HepG2 (cell line): ENCODE results near the gene UCKL1. TPM values are rescaled to one million over a fixed set of nuclear protein-coding genes. Genes with fewer than 3 reads are reported as not detected.

Source experiments
- ARID4A ChIP-seq: sonication (generic); formaldehyde crosslinking; IDR thresholded peaks from 2 replicates; pipeline ENCODE4 v1.5.0; 2020; ENCODE audit warnings: mild to moderate bottlenecking, missing genetic modification reagents, borderline replicate concordance
- ATF7-NPFF ChIP-seq: sonication (generic); formaldehyde crosslinking; IDR thresholded peaks from 2 replicates; pipeline ENCODE4 v1.8.1; 2023; ENCODE audit warnings: mild to moderate bottlenecking, low read depth, missing genetic modification reagents, moderate library complexity
- CENPX ChIP-seq: sonication (generic); formaldehyde crosslinking; IDR thresholded peaks from 2 replicates; pipeline ENCODE4 v1.9.0; 2021; ENCODE audit warnings: mild to moderate bottlenecking, missing genetic modification reagents, moderate library complexity
- MEIS2 ChIP-seq: sonication (generic); formaldehyde crosslinking; IDR thresholded peaks from 2 replicates; pipeline ENCODE4 v1.9.0; 2021; ENCODE audit warnings: mild to moderate bottlenecking, missing genetic modification reagents
- MXD1 ChIP-seq: sonication (generic); formaldehyde crosslinking; IDR thresholded peaks from 2 replicates; pipeline ENCODE4 v1.4.0; 2020; ENCODE audit warnings: mild to moderate bottlenecking, missing genetic modification reagents
- PAX8 ChIP-seq: sonication (generic); formaldehyde crosslinking; IDR thresholded peaks from 2 replicates; pipeline ENCODE4 v1.8.0; 2022; ENCODE audit warnings: mild to moderate bottlenecking, missing genetic modification reagents, borderline replicate concordance
- PRPF4 ChIP-seq: fragments of 200-400 bp; formaldehyde crosslinking; IDR thresholded peaks from 2 replicates; pipeline ENCODE4 v1.6.1; 2016; ENCODE audit warnings: low read length, low read depth; ENCODE audit not compliant: poor library complexity, severe bottlenecking
- SIN3A ChIP-seq: IDR thresholded peaks from 2 replicates; pipeline ENCODE4 v1.6.1; 2011; ENCODE audit warnings: low read depth, mild to moderate bottlenecking, control low read depth, low read length, borderline replicate concordance
- TCF12 ChIP-seq, 2 experiments: fragments of 450-650 bp in 1 of 2; sonication (generic) in 1 of 2; formaldehyde crosslinking in 1 of 2; IDR thresholded peaks; 2 replicates each; pipeline versions ENCODE4 v1.6.1 to v1.8.0; 2017 to 2022; ENCODE audit warnings: antibody characterized with exemption in 1 of 2, mild to moderate bottlenecking in 1 of 2, missing genetic modification reagents in 1 of 2, moderate library complexity in 1 of 2
- TGIF2 ChIP-seq: IDR thresholded peaks from 2 replicates; pipeline ENCODE4 v1.6.1; 2016; ENCODE audit warnings: control low read depth, missing compliant biosample characterization
- ZNF143 ChIP-seq: sonication (generic); formaldehyde crosslinking; IDR thresholded peaks from 2 replicates; pipeline ENCODE4 v1.4.0; 2020; ENCODE audit warnings: missing genetic modification reagents
- ZNF251 ChIP-seq: sonication (generic); formaldehyde crosslinking; IDR thresholded peaks from 2 replicates; pipeline ENCODE4 v1.9.0; 2021; ENCODE audit warnings: mild to moderate bottlenecking, missing genetic modification reagents
- ZNF547 ChIP-seq: sonication (generic); formaldehyde crosslinking; IDR thresholded peaks from 2 replicates; pipeline ENCODE4 v1.5.1; 2020; ENCODE audit warnings: mild to moderate bottlenecking, missing genetic modification reagents
- ZNF557 ChIP-seq: sonication (generic); formaldehyde crosslinking; IDR thresholded peaks from 2 replicates; pipeline ENCODE4 v1.4.0; 2020; ENCODE audit warnings: missing genetic modification reagents
- ZSCAN22 ChIP-seq: sonication (generic); formaldehyde crosslinking; IDR thresholded peaks from 2 replicates; pipeline ENCODE4 v1.4.0; 2020; ENCODE audit warnings: mild to moderate bottlenecking, missing genetic modification reagents
- polyA plus RNA-seq, 8 experiments: library from polyadenylated mRNA; depleted of rRNA in 3 of 8; stranded (reverse) in 7 of 8; unstranded in 1 of 8; fragments of >200 nt; fragmentation: Illumina TruSeq in 4 of 8; extraction: Trizol in 4 of 8; gene quantifications; 2 replicates each; pipeline versions ENCODE4 v1.2.1 to v1.2.3, GENCODE V29; 2011 to 2016; ENCODE audit warnings: low read depth in 4 of 8, missing spikeins in 1 of 8, mixed read lengths in 1 of 8; ENCODE audit not compliant: insufficient read depth in 1 of 8
- total RNA-seq, 5 experiments: library from RNA; depleted of rRNA; stranded (reverse); fragments of >200 nt; fragmentation: Illumina TruSeq; extraction: Trizol; gene quantifications; 2 replicates each; pipeline ENCODE4 v1.2.3, GENCODE V29; 2016; ENCODE audit warnings: low read depth in 1 of 5
- TF ChIP-seq, protein P1 (sequence below): sonication (generic); formaldehyde crosslinking; IDR thresholded peaks from 2 replicates; pipeline ENCODE4 v1.4.0; 2020; ENCODE audit warnings: missing genetic modification reagents
- TF ChIP-seq, protein P2 (sequence below): sonication (generic); formaldehyde crosslinking; IDR thresholded peaks from 2 replicates; pipeline ENCODE4 v1.4.0; 2020; ENCODE audit warnings: missing genetic modification reagents

Gene UCKL1
- total and polyA plus RNA-seq, 2 of the 13 experiments (the other 11 are each of a cell fraction or from before 2014, with no cell fraction given): 50.2 to 126 TPM

DNA sequence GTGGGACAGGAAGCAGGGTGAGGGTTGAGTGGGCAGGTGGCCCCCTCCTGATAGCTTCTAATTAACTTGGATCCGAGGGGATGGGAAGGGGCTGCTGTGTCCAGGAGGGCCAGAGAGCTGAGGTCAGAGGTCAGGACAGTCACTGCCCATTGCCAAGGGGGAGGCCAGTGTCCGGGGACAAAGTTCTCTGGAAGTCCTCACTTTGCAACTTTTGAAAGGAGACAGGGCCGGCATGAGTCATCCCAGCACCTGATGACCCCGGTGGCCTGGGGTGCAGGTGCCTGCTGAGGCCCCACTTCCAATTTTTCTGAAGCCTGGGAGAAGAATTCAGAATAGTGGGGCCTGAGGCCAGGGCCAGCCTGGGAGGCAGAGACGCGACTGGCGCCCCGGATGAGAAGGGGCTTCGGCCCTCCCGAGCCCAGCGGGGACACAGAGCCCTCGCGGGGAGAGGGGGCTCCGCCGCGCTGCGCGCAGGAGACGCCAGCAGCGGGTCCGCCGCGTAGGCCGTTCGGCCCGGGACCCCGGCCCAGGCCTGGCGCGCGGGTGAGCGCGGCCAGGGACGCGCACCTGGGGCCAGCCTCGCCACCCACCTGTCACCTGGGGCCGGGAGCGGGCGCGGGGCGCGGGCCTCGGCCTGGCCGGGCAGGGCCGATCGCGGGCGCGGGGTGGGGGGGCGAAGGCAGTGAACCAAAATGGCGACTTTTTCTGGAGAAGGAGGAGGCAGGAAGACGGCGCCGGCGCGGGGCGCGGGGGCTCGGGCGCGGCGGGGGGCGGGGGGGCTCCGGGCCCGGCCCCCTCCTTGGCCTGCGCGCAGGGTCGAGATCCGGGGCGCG, 12.9 kb upstream of the UCKL1 start (continued):
- TF ChIP-seq ARID4A (CRISPR knock-in tag): peak; percentile 89
- peak; percentile 70 for TF ChIP-seq MEIS2 (CRISPR knock-in tag)
- TF ChIP-seq SIN3A: peak; percentile 72; the same call in 1 of the 2 replicates
- no peak; the same call in 1 of the 2 replicates for TF ChIP-seq TGIF2
- 0 out of 2 replicates have a peak, but pooled peaks have one; percentile 41 for TF ChIP-seq ZSCAN22
- no peak for TF ChIP-seq ZNF251 (CRISPR knock-in tag)
- TF ChIP-seq ZNF547 (CRISPR knock-in tag): peak; percentile 43; the same call in 1 of the 2 replicates
- no peak for TF ChIP-seq PRPF4
- peak; percentile 87; the same call in 1 of the 2 replicates for TF ChIP-seq PAX8 (CRISPR knock-in tag)
- no peak for TF ChIP-seq TCF12 (IDR thresholded peaks at IDR 0.05)
- peak; percentile 72; the same call in 1 of the 2 replicates for TF ChIP-seq TCF12 (CRISPR knock-in tag; IDR thresholded peaks at IDR 0.05)
- TF ChIP-seq, protein P1, sequence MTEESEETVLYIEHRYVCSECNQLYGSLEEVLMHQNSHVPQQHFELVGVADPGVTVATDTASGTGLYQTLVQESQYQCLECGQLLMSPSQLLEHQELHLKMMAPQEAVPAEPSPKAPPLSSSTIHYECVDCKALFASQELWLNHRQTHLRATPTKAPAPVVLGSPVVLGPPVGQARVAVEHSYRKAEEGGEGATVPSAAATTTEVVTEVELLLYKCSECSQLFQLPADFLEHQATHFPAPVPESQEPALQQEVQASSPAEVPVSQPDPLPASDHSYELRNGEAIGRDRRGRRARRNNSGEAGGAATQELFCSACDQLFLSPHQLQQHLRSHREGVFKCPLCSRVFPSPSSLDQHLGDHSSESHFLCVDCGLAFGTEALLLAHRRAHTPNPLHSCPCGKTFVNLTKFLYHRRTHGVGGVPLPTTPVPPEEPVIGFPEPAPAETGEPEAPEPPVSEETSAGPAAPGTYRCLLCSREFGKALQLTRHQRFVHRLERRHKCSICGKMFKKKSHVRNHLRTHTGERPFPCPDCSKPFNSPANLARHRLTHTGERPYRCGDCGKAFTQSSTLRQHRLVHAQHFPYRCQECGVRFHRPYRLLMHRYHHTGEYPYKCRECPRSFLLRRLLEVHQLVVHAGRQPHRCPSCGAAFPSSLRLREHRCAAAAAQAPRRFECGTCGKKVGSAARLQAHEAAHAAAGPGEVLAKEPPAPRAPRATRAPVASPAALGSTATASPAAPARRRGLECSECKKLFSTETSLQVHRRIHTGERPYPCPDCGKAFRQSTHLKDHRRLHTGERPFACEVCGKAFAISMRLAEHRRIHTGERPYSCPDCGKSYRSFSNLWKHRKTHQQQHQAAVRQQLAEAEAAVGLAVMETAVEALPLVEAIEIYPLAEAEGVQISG (CRISPR knock-in tag): peak; percentile 52
- TF ChIP-seq CENPX: no peak
- TF ChIP-seq ATF7-NPFF (CRISPR knock-in tag): no peak
- peak; percentile 18; the same call in 1 of the 2 replicates for TF ChIP-seq ZNF143 (CRISPR knock-in tag)
- TF ChIP-seq, protein P2, sequence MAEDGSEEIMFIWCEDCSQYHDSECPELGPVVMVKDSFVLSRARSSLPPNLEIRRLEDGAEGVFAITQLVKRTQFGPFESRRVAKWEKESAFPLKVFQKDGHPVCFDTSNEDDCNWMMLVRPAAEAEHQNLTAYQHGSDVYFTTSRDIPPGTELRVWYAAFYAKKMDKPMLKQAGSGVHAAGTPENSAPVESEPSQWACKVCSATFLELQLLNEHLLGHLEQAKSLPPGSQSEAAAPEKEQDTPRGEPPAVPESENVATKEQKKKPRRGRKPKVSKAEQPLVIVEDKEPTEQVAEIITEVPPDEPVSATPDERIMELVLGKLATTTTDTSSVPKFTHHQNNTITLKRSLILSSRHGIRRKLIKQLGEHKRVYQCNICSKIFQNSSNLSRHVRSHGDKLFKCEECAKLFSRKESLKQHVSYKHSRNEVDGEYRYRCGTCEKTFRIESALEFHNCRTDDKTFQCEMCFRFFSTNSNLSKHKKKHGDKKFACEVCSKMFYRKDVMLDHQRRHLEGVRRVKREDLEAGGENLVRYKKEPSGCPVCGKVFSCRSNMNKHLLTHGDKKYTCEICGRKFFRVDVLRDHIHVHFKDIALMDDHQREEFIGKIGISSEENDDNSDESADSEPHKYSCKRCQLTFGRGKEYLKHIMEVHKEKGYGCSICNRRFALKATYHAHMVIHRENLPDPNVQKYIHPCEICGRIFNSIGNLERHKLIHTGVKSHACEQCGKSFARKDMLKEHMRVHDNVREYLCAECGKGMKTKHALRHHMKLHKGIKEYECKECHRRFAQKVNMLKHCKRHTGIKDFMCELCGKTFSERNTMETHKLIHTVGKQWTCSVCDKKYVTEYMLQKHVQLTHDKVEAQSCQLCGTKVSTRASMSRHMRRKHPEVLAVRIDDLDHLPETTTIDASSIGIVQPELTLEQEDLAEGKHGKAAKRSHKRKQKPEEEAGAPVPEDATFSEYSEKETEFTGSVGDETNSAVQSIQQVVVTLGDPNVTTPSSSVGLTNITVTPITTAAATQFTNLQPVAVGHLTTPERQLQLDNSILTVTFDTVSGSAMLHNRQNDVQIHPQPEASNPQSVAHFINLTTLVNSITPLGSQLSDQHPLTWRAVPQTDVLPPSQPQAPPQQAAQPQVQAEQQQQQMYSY (CRISPR knock-in tag): no peak
- no peak for TF ChIP-seq ZNF557
- TF ChIP-seq MXD1 (CRISPR knock-in tag): peak; percentile 74
